GM19035 (cell line): Measurements from ENCODE around the gene CIPC.

ENCODE experiments used
- ATAC-seq: cut with Tn5 transposase; IDR thresholded peaks from one replicate; pipeline ENCODE4 v1.9.1; 2021; ENCODE audit not compliant: unreplicated experiment

Gene CIPC

GRCh38 chr14:77069551-77069950 is 28.5 kb upstream of the CIPC start:
- no peak for ATAC-seq

GRCh38 chr14:77071938-77072388 is 26.1 kb upstream of the CIPC start:
- ATAC-seq: no peak

GRCh38 chr14:77074969-77075368 is 23.1 kb upstream of the CIPC start:
- no peak for ATAC-seq

- ATAC-seq: no peak
These were observed 21.9 kb upstream of the CIPC start for GRCh38 chr14:77076113-77076631.

GRCh38 chr14:77077040-77077439 is 21.0 kb upstream of the CIPC start:
- ATAC-seq: no peak

GRCh38 chr14:77082356-77082755 is 15.7 kb upstream of the CIPC start:
- ATAC-seq: no peak

- ATAC-seq: no peak
These were observed 15.0 kb upstream of the CIPC start for GRCh38 chr14:77083082-77083481.

GRCh38 chr14:77084985-77085384 is 13.1 kb upstream of the CIPC start:
- ATAC-seq: no peak

GRCh38 chr14:77085538-77085937 is 12.5 kb upstream of the CIPC start:
- ATAC-seq: no peak

GRCh38 chr14:77086017-77086727 is 11.9 kb upstream of the CIPC start:
- ATAC-seq: no peak

GRCh38 chr14:77086951-77087350 is 11.1 kb upstream of the CIPC start:
- ATAC-seq: no peak

- no peak for ATAC-seq
These were observed 10.4 kb upstream of the CIPC start for GRCh38 chr14:77087631-77088030.

GRCh38 chr14:77088219-77088618 is 9.8 kb upstream of the CIPC start:
- no peak for ATAC-seq

- ATAC-seq: no peak
These were observed 9.4 kb upstream of the CIPC start for GRCh38 chr14:77088645-77089044.

- no peak for ATAC-seq
These were observed 6.5 kb upstream of the CIPC start for GRCh38 chr14:77091518-77091917.

GRCh38 chr14:77092676-77093075 is 5.4 kb upstream of the CIPC start:
- no peak for ATAC-seq

GRCh38 chr14:77094672-77095284 is 3.3 kb upstream of the CIPC start:
- no peak for ATAC-seq

GRCh38 chr14:77097006-77097699 is 905 bp upstream of the CIPC start:
- no peak for ATAC-seq

- ATAC-seq: no peak
These were observed 683 bp downstream of the CIPC start for GRCh38 chr14:77098529-77099353.

GRCh38 chr14:77099425-77100167 is 1.5 kb downstream of the CIPC start:
- ATAC-seq: no peak
